Stimulated activated effector memory CD8-positive, alpha-beta T cell treated with anti-CD3 and anti-CD28 coated beads, Interleukin-12 subunit alpha, Interleukin-12 subunit beta, amount 100 ng/mL, for 72 hours (primary cell): Measurements from ENCODE around the gene TGFBI.
A peak's percentile ranks its signal among the peaks of the same experiment; 100 is the strongest.

ENCODE experiments used
- ATAC-seq: fragments of 150-1000 bp; cut with Tn5 transposase; 2 replicates; pipeline ENCODE4 v1.10.0; 2021
- DNase-seq, 2 donors: peaks; one replicate each; pipeline ENCODE4 v3.0.0; 2021 to 2022; ENCODE audit warnings: low spot score in 2 of 2
- H3K27ac Mint-ChIP-seq: one replicate; pipeline ENCODE4 v1.8.0; 2022; ENCODE audit warnings: mild to moderate bottlenecking, mixed read lengths
- H3K36me3 Mint-ChIP-seq: one replicate; pipeline ENCODE4 v1.8.0; 2022; ENCODE audit warnings: mild to moderate bottlenecking, mixed read lengths
- H3K4me1 Mint-ChIP-seq: one replicate; pipeline ENCODE4 v1.8.0; 2022; ENCODE audit warnings: mixed read lengths
- H3K4me3 Mint-ChIP-seq: one replicate; pipeline ENCODE4 v1.8.0; 2022; ENCODE audit warnings: mild to moderate bottlenecking, mixed read lengths
- H3K9me3 Mint-ChIP-seq: one replicate; pipeline ENCODE4 v1.8.0; 2022; ENCODE audit warnings: mixed read lengths

Gene TGFBI

DNA sequence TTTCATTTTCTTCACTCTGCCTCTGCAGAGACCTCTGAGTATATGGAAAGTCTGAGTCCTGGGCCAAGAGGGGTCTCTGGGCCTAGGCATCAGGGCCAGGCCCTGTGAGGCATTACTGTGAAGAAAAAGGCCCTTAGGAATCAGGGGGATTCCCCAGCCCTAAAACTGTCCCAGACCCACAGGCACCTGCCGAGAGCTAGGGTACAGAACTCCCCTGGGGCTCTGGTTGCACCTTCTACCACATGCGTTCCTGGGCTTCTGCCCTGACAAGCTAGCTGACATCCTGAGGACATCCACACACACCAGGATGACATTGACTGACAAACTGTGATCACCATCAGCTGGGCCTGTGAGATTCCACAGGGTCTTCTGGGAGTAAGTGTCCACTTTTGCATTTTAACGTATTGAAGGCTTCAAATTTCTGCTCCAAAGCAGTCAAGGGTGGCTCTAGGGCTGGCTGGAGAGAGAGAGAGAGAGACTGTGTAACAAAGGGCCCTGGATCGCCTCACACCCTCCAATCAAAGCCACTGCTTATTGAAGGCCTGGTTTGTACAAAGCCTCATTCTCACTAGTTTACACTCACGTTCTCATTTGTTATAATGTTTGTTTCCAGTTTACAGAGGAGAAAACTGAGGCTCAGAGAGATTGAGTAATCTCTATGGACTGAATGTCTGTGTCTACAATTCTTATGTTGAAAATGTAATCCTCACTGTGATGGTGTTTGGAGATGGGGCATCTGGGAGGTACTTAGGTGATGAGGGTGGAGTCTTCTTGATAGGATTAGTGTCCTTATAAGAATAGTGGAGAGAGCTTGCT lies 45.1 kb downstream of the TGFBI start:
- no peaks in the 10 kb centered on the region for H3K36me3 Mint-ChIP-seq
- H3K9me3 Mint-ChIP-seq = no peaks in the 10 kb centered on the region
- no peak for ATAC-seq
- no peak overlapping the region for H3K27ac Mint-ChIP-seq
- no peak for DNase-seq
- no peak overlapping the region for H3K4me3 Mint-ChIP-seq
- no peaks in the 10 kb centered on the region for H3K4me1 Mint-ChIP-seq

DNA sequence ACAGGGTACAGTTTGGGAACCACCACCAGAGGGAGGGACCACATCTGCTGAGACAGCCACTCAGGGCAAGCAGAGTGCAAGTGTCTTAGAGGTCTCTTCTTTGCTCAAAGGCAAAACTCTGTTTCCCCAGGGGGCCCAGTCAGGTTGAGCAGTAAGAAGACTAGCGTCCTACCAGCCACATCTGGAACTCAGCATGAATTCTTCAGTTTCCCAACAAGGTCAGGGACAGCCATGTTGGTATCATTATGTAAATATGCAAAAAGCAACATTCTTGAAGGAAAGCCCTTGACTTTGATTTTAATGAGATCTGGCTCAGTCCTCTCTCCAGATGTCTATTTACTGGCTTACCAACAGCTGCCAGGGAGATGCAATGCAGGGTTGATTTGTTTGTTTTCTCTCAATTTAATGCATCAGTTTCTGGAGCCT lies 46.7 kb downstream of the TGFBI start:
- Mint-ChIP-seq H3K4me3 (no peak overlapping the region), H3K27ac (no peak overlapping the region), H3K9me3 (no peaks in the 10 kb centered on the region), H3K4me1 (peaks cover 10% of the 10 kb centered on the region), H3K36me3 (peaks cover 6% of the 10 kb centered on the region)
- ATAC-seq = no peak
- no peak for DNase-seq

DNA sequence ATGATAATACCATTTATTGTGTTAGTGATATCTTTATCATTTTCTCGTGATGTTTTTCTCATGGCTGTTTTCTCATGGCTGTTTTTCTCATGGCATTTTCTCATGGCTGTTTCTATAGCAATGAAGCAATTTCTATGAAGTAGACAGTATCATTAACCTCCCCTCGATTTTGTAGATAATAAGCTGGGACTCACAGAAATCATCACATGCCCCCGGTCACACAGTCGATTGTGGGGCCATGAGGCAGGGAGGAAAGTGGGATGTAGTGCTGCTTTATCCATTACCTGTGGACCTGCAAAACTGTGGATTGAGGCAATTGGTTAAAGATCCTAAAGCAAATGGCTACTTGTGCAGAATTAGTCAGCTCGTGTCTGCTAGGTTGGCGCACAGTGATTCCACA lies 47.3 kb downstream of the TGFBI start:
- H3K27ac Mint-ChIP-seq = no peak overlapping the region
- peaks cover 13% of the 10 kb centered on the region for H3K4me1 Mint-ChIP-seq
- DNase-seq (no peak), ATAC-seq (no peak)
- peaks cover 9% of the 10 kb centered on the region for H3K36me3 Mint-ChIP-seq
- H3K4me3 Mint-ChIP-seq = no peak overlapping the region
- no peaks in the 10 kb centered on the region for H3K9me3 Mint-ChIP-seq

DNA sequence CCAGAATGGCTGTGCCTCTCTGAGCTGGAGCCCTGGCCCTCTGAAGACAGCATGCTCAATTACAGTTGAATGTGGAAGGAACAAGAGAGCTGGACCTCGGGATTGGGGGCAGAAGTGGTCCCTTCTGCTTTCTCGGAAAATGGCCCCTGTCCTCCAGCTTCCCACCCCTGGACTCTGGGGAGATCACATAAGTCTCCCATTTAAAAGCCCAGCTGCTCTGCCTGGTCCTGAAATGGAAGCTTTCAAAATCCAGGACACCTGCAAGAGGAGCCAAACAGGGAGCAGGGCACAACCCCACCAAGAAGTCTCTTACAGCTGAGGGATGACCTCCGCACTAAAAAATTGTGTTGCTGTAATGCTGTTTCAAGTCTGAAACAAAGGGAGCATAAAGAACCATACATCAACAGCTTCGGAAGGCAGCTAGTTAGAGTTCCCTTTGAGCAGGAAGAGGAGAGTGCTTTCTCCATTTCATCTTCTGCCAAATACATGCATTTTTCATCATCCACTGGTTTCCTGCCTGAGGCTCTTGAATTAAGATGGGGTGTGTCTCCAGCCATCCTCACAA lies 48.2 kb downstream of the TGFBI start:
- Mint-ChIP-seq H3K27ac (no peak overlapping the region), H3K4me1 (peaks cover 13% of the 10 kb centered on the region), H3K36me3 (peaks cover 9% of the 10 kb centered on the region), H3K9me3 (no peaks in the 10 kb centered on the region), H3K4me3 (no peak overlapping the region)
- ATAC-seq (no peak), DNase-seq (no peak)

DNA sequence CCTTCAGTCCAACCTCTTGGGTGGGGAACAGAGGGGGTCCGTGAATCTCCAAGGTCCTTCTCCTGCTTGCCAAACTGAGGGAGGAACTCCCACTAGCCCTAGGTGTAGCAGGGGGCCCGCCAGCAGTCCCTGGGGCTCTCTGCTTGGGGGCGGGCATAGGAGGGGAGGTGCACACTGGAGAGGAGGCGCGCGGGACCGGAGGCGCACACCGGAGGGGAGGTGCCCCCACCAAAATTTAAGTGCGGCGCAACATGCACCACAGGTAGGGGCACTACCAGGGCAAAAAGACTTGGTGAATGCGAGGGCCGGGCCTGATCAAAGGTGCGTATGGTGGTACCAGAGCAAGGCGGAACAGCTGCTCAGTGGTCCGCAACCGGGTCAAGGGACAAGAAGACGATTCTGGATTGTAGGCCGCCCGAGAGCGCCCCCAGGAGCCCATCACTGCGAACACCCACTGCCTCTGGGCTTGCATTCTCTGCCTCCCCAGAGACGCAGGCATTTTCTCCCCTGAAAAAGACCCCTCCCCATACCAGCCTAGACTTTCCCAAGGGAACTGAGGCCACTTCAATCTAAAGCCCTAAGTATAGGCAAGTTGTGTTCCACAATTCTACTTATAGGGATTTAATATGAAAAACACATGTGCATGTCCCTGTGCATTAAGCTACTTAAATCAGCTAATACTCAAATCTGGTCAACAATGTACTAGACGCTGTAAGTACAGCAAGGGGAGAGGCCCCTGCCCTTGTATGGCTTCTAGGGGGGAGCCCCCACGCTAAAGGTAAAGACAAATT lies 50.6 kb downstream of the TGFBI start:
- no peak for ATAC-seq
- Mint-ChIP-seq H3K4me3 (peak overlapping the region; percentile 65), H3K36me3 (peaks cover 9% of the 10 kb centered on the region), H3K9me3 (no peaks in the 10 kb centered on the region), H3K4me1 (peaks cover 13% of the 10 kb centered on the region), H3K27ac (no peak overlapping the region)
- no peak for DNase-seq

DNA sequence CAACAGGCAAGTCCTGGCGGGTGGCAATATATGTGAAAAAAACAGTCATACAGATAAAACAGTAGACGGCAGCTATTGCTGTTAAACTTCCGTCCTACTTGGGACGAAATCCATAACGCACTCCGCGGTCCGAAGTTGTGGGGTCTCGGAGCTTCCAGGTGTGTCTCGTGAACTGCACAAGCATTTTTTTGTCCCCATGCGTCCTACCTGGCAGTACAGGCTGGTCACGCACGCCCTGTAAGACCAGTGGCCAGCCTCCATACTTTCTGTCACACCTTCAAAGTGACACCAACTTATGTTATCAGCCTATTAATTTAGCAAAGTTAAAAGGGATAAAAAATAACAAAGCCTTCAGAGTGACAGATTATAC lies 51.3 kb downstream of the TGFBI start:
- Mint-ChIP-seq H3K4me3 (peak overlapping the region; percentile 65), H3K36me3 (peaks cover 9% of the 10 kb centered on the region), H3K27ac (peak overlapping the region; percentile 97), H3K4me1 (peaks cover 13% of the 10 kb centered on the region), H3K9me3 (no peaks in the 10 kb centered on the region)
- DNase-seq (no peak), ATAC-seq (peak; percentile 31)

DNA sequence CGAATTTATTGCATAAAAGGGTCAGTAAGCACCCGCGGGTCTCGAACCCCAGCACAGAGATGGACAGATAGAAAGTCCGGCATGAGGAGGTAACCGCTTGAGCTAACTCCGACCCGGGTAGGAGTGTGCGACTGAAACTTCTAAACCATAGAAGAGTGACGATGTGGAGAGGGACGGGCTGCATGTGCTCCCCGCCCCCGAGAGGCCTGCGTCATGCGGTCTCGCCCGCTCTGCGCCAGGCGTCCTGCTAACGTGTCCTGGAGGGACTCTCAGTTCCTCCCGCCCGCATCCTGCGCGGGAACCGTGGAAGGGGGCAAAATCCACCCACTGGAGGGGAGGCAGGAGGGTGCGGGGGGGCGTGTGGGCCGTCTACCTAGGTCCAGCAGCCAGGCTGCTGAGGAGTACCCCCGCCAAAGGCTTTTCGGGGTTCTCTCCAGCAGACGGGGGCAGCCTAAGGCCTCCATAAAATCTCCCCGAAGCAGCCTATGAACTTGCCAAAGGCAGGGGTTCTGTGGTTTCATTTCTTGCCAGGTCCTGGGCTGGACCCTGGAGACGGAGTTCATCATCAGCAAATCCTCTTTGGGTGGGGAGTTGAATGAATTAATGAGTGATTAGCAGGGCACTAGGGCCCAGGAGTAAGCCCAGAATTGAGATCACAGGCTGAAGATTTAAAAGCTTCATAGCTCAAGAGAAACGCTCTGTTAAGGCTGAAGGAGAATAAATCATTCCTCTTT lies 51.9 kb downstream of the TGFBI start:
- peaks cover 13% of the 10 kb centered on the region for H3K4me1 Mint-ChIP-seq
- peak overlapping the region; percentile 97 for H3K27ac Mint-ChIP-seq
- DNase-seq (peak; percentile 56 to 95), ATAC-seq (peak; percentile 96)
- H3K9me3 Mint-ChIP-seq = no peaks in the 10 kb centered on the region
- H3K4me3 Mint-ChIP-seq = peak overlapping the region; percentile 65
- H3K36me3 Mint-ChIP-seq = peaks cover 9% of the 10 kb centered on the region

DNA sequence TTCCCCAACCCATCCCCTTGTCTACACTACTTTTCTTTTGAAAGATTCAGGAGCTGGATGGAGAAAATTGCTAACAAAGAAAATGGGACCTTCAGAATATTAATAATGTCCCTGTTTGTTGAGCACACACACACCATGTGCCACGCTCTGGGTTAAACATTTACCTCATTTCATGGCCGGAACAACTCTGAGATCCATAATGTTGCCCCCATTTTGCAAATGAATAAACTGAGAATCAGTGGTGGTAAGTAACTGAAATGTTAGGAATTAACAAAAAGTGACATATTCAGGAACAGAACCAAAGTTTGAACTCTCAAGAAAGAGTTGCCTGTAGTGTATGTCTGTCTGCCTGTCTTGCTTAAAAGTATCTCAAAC lies 52.4 kb downstream of the TGFBI start:
- ATAC-seq (no peak), DNase-seq (no peak)
- Mint-ChIP-seq H3K4me1 (peaks cover 13% of the 10 kb centered on the region), H3K27ac (no peak overlapping the region), H3K36me3 (peaks cover 9% of the 10 kb centered on the region), H3K9me3 (no peaks in the 10 kb centered on the region), H3K4me3 (peak overlapping the region; percentile 65)

DNA sequence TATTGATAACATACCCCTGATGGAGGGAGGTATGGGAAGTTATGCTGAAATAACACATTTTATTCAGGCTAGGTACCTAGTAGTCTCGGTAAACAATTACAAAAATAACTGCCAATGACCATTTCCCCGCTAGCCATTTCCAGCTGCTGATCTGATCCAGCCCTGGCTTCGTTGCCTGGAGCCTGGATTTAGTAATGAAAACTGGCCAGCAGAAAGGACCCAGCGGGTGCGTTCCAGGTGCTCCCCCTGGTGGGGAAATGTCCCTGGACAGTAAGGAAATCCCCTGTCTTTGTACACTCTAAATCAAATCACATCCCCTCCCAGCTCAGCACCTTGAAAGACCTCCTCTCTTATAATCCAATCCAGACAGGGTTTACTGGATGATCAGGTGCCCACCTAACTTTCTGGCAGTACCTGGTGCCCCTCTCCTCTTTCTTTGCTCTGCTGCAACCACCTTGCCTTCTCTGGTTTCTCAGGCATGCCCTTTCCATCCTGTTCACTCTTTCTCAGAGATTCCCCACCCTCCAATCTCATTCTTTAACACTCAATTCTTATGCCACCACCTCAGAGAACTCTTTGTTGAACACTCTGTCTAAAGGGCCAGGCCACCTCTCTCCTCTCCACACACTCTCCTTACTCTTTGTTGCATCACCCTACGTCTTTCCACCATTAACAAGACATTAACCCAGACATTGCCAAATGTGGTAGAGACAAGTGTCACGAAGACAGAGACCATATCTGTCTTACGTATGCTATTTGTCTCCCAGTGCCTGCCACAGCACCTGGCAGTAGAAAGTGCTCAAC lies 53.8 kb downstream of the TGFBI start:
- peak; percentile 64 to 84 for DNase-seq
- Mint-ChIP-seq H3K27ac (no peak overlapping the region), H3K9me3 (no peaks in the 10 kb centered on the region), H3K4me1 (peaks cover 13% of the 10 kb centered on the region), H3K36me3 (peaks cover 9% of the 10 kb centered on the region), H3K4me3 (no peak overlapping the region)
- ATAC-seq = peak; percentile 38

DNA sequence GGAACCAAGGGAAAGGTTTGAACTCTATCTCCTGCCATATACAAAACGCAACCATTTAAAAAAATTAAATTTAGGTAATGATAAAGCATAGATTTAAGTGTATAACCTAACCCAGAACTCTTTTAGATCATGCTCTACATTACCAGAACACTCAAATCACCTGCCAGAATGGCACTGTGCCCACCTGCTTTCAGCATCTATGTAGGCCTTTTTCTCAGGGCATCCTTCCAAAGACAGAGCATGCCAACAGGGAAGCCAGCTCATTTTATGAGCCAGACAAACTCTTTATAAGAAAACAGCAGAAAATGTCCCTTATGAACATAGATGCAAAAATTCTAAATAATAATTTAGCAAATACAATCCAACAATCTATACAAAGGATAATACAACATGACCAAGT lies 55.9 kb downstream of the TGFBI start:
- peaks cover 9% of the 10 kb centered on the region for H3K36me3 Mint-ChIP-seq
- no peaks in the 10 kb centered on the region for H3K9me3 Mint-ChIP-seq
- H3K4me3 Mint-ChIP-seq = no peak overlapping the region
- H3K4me1 Mint-ChIP-seq = peaks cover 12% of the 10 kb centered on the region
- H3K27ac Mint-ChIP-seq = no peak overlapping the region
- no peak for ATAC-seq
- no peak for DNase-seq

DNA sequence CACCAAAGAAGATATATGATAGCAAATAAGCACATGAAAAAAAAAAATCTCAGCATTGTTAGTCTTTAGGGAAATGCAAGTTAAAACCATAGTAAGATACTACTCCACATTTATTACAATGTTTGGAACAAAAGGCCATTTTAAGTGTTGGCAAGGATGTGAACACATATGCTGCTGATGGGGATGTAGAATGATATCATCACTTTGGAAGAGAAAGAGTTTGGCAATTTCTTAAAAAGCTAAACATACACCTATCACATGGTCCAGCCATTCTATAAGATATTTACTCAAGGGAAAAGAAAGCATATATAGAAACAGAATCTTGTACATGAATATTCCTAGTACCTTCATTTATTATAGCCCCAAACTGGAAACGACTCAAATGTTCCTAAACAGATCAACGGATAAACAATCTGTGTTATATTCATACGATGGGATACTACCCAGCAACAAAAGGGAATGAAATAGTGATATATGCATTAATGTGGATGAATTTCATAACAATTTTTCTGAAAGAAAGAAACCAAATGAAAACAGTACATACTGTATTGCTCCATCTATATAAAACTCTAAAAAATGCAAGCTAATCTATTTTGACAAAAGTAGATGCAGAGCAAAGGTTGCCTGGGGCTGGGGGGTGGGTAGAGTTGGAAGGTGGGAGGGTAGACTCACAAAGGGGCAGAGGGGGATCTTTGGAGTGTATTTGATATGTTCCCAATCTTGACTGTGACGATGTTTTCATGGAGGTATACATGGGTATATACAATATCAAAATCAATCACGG lies 58.2 kb downstream of the TGFBI start:
- H3K36me3 Mint-ChIP-seq = no peaks in the 10 kb centered on the region
- H3K4me1 Mint-ChIP-seq = no peaks in the 10 kb centered on the region
- H3K9me3 Mint-ChIP-seq = no peaks in the 10 kb centered on the region
- no peak overlapping the region for H3K27ac Mint-ChIP-seq
- DNase-seq (no peak), ATAC-seq (no peak)
- H3K4me3 Mint-ChIP-seq = no peak overlapping the region

DNA sequence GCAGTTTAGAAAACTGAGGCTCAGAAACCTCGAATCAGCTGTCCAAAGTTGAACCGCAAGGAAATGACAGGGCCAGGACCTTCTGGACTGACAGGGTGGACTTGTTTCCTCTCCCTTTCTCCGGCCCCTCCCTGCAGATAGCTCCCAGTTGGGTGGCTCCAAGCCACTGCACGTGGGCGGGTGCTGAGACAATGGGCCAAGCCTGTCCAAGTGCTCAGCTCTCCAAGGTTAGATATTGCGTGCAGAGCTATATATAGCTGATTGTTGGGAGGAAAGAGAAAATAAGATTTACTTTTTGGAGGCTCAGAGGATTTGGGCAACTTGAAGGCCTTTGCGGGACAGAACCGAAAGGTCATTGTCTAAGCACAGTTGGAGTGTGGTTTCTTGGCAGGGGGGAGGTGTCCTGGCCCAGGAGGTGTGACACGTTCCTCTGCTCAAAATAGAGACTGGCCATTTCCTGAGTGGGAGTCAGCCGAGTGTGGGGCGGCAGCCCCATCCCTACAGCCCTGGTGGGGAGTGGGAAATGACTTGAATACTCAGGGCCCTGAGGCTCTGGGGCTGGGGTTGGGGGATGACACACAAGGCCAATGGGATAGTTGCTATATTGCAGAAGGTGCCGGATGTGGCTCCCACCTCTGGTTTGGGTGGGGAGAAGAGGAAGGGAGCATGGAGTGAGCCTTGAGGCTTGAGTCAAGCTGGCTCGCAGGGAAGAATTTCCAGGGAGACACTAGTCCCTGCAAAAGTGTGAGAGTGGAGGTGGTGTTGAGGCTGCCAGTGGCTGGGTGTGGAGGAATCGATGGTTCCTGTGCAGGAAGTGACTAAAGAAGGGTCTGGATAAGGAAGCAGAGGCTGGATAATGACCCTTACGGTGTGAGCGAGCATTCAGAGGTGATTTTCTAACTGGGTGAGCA lies 59.4 kb downstream of the TGFBI start:
- H3K36me3 Mint-ChIP-seq = no peaks in the 10 kb centered on the region
- peak in 1 of 2 donors; percentile 40 for DNase-seq
- ATAC-seq = no peak
- H3K4me1 Mint-ChIP-seq = no peaks in the 10 kb centered on the region
- no peaks in the 10 kb centered on the region for H3K9me3 Mint-ChIP-seq
- no peak overlapping the region for H3K27ac Mint-ChIP-seq
- no peak overlapping the region for H3K4me3 Mint-ChIP-seq

DNA sequence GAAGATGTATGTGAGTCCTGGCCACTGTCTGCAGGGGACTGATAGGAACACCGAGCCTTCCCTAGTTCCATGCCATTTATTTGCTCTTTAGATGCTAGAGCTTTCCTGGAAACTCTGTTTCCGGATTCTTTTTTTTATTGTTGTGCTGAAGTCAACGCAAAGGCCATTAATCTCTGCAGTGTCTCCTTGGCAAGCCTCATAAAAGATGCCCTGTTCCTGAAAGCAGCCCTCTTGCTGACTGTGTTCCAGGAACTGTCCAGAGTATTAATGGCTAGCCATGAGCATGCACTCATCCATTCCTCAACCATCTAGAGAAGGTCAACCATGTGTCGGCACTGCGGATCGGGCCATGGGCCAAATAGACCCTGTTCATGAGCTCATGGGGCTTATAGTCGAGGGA lies 61.0 kb downstream of the TGFBI start:
- H3K4me1 Mint-ChIP-seq = no peaks in the 10 kb centered on the region
- no peak overlapping the region for H3K27ac Mint-ChIP-seq
- H3K36me3 Mint-ChIP-seq = no peaks in the 10 kb centered on the region
- no peaks in the 10 kb centered on the region for H3K9me3 Mint-ChIP-seq
- ATAC-seq = no peak
- no peak overlapping the region for H3K4me3 Mint-ChIP-seq
- peak in 1 of 2 donors; percentile 26 for DNase-seq
